ENCODE data around the gene WFDC6.

Gene WFDC6

DNA sequence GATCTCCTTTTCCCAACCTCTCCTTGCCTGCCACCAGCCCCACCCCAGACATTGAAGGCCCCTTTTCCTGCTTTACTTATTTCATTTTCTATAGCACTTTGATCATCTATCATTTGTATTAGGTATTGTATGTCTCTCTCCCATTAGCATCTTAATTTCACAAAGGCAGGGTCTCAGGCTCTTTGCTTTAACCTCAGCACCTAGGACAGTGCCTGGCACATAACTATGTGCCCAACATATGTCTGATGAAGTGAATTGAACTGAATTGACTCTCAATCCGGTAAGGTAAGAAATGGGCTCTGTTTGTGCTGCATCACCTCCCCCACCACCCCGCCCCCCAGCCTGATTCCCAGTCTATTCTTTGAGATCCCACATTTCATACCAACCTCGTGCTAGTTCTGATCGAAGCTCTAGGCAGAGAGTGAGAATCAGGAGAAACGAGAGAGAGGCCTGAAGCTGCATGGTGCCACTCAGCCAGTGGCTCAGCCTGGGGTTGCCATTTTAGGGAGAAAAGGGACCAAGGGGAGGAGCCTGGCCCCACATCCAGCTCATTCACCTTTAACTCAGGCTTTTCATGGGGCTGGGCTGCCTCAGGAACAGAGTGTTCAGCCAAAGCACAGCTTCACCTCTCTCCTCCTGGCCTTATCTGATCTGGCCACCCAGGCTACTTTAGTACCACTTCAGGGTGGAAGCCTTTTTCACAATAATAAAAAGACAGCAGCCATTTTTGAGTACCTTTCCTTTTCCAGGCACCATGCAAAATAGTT lies 24.0 kb downstream of the WFDC6 start, which contains the start of gene SPINT3:
Gene SPINT3 (minus strand): TSS at position 476 of the 767 bp plus-strand sequence. CDS start 14 bp downstream, at position 462.
- no peak for DNase-seq

DNA sequence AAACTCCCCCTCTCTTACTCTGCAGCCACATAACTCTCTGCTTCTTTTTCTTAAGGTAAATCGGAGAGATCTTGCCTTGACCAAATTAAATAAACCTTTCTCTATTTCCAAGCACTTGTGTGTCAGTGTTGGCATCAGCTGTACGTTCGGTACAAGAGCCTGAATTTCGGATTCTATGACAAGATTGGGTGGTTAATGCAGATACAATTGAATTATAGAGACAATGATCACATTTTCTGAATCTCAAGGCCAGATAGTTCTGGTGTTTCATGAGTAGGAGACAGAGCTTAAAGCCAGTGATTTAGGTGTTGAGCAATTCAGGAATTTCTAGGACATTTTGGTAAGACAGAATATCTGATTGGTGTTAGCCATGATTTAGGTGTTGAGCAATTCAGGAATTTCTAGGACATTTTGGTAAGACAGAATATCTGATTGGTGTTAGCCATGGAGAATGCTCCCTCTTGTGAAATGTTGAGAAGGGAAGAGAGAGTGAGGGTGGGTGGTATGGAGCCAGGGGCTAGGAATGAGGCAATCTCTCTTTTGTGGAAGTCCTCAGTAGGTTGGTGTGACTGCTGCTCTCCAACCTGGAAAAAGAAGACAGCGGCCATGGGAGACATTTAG lies 28.9 kb downstream of the WFDC6 start:
- DNase-seq, result no peak

DNA sequence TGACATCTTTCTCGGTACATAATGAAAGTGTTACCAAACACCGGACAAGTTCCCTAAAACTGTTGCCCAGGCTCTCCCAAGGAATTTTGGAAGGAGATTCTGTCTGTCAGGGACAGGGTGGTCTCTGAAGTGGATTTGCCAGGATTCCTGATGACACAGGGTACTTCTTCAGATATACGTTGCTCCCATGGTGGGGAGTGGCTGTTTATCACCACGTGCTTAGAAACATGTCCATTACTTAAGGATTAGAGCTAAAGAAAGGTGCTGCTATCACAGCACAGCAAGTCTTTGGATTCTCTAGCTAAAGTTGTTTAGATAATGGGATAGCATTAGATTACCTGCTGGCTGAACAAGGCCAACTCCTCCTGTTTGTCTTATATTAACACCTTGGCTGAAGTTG lies 30.2 kb downstream of the WFDC6 start:
- DNase-seq, result no peak

DNA sequence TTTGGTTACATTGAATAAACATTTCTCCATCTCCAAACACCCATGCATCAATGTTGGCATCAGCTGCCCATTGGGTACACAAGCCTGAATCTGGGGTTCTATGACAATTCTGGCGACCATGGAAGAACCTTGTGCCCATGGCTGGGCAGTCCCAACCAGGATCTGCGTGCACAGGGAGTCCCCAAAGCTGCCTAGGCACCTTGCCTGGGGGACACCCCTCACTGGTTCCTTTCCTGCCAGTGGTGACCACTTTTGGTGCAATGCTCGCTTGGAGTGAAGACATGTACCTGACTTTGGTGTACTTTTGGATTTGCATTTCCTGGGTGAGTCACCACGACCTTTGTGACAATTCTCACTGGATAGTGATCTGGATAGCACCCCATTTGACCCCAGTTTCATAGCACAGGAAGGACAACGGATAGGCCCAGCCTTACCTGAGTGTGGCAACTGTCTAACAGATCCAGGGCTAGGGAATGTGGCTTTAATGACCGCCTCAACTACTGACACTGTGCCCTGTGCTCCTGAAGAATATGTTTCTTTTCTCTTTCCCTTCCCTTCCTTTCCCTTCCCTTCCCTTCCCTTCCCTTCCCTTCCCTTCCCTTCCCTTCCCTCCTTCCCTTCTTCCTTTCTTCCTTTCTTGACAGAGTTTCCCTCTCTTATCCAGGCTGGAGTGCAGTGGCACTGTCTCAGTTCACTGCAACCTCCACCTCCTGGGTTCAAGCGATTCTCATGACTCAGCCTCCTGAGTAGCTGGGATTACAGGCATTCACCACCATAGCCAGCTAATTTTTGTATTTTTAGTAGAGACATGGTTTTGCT lies 31.0 kb downstream of the WFDC6 start:
- DNase-seq, result no peak

DNA sequence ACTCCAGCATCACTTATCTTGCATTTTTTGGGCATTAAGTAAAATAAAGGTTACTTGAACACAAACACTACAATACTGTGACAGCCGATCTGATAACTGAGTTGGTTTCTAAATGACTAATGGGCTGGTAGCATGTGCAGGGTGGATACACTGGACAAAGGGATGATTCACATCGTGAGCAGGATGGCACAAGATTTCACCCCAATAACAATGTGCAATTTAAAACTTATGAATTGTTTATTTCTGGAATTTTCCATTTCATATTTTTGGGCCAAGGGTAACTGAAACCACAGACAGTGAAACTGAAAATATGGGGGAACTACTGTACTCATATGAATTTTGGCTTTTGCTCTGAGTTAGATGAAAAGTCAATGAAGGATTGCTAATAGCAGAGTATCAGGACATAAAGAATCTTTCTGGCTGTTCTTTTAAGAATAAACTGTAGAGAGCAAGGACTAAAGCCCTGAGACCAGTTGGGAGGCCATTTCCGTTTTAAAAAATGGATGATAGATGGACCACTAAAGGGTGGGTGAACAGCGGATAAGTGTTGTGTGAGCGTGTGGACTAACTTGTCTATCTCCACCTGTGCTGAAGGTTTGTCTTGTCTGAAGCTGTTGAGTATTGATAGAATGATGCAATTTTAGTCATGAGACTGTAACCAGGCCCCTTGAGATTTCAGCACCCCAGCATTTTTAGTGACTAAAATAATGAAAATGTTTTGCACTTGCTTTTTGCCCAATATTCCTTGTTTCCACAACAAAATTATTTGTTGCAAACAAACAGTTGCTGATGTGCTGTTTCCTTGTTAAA lies 32.1 kb downstream of the WFDC6 start:
- no peak for DNase-seq

DNA sequence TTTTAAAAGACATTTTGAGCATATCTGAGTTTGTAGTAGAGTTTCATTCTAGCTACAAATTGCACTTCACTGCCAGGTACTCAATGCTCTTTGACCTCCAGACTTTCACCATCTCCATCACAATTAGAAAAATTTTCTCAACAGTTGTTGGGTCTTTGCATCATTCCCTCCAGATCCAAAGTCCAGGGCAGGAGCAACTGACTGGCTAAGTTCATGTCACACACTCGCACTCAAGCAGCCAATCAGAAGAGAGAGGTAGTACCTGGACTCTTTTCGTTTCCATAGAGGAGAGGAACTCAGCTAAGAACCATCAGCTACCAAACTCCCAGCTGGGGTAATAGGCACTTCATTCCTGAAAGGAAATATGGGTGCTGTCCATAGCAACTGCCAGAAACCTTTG lies 32.9 kb downstream of the WFDC6 start:
- DNase-seq, result no peak

DNA sequence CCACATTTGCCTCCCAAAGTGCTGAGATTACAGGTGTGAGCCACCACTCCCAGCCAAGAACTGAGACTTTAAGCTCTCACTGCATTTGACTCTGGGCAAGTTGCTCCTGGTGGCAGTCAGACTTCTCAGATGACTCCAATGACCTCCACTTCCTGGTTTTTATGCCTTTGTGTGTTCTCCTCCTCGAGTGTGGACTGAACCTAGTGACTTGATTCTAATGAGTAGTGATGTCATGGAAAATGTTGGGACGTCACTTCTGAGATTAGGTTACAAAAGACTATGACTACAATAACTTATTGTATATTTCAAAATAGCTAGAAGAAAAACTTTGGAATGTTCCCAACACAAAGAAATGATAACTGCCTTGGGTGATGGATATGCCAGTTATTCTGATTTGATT lies 35.9 kb downstream of the WFDC6 start:
- DNase-seq, result no peak

DNA sequence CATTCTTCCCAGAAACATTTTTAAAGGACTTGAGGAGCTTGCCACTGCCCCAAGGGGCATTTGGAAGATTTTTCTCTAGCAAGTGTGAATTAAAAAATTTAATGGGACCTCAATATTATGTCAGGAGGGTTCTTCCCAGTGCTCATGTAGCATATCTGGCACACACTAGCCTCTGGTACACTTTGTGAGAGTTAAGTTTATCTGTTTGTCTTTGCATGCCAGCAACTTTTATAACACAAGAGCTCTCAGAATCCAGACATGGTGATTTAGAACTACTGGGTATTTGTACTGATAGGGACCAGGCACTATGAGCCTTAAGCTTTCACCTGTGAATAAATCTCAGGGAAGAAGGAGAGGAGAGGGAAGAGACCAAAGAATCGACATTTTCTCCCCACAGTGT lies 36.7 kb downstream of the WFDC6 start:
- no peak for DNase-seq

DNA sequence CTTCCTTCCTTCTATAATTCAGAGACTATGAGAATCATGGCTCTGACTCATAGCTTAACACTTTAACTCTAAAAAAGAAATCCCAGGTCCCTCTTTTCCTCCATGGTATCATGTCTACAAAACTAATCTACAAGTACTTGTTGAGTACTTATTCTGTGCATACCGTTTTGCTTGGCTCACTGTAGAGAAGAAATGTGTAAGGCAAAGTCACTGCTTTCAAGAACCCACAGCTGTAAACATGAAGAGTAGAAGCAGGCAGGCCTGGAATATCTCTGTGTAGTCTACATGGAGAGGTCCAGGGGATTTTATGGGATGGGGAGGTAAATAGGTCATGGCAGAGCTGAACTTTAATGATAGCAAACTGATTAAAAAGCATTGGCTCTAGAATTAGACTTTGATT lies 37.7 kb downstream of the WFDC6 start:
- no peak for DNase-seq

DNA sequence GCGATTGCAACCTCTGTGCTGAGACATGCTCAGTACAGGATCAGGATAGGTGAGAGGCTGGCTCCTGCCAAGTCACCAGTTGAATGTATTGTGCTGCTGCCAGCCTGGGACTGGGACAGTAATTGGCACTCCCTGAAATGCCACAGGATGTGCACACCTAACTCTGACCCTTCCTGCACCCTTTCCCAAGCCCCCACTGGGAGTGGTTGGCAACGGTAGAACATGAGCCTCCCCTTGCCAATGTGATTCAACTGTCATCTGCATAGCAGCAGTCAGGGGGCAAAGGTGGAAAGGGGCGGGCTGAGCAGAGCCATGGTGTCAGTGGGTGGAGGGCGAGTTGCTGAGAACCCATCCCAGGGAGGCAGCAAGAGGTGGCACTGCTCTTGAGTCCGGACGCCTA lies 39.3 kb downstream of the WFDC6 start:
- DNase-seq, result no peak

DNA sequence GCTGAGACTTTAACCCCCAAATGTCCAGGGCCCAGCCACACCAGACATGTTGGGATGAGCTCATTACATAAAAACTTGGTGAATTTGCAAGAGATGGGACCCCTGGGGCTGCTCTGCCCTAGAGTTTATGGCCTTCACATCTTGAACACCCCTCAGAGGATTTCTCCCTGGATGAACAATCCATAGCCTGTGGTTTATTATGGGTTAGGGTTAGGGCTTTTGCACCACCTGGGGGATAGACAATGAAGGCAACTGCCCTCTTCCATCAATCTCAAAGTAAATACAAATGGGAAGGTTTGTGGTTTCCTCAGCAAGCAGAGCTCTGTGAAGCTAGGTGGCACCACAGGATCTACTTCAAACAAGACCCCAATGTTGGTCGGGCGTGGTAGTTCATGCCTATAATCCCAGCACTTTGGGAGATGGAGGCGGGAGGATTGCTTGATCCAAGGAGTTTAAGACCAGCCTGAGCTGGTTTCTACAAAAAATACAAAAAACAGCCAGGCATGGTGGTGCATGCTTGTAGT lies 41.2 kb downstream of the WFDC6 start:
- no peak for DNase-seq

DNA sequence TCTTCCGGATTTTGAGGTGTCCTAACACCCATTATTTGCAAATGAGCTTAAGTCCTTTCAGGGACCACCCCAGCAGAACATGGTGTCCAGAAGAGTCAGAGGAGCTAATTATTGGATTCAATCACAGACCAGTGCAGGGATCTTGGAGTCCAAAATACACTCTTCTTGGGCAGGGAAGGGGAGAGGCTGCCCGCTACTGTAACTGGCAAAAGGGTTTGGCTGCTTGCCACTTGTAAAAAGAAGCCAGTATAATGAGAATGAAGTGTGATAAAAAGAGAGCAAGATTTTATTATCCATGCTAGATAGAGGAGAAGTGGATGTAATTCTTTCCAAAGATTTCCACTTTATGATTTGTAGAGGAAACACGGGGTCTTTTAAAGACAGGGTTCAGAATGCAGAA lies 43.1 kb downstream of the WFDC6 start:
- no peak for DNase-seq

DNA sequence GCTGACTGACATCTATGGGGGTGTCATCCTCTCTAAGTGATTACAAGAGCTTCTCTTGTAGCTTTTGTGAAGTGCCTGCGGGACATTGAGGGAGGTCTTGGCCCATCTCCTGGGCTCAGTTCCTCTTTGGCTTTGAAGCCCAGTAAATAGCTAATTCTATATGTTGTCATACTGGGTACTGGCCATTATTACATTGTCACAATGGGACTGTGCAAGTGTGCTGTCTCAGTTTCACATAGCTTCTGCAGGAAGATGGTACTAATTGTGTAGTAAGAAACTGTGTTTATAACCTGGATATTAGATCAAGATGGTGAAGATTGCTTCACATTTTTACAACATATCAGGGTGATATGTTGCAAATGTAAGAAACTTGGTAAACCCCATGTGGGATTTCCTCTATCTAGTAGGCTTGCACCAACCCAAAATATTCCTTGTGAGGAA lies 43.8 kb downstream of the WFDC6 start:
- no peak for DNase-seq

DNA sequence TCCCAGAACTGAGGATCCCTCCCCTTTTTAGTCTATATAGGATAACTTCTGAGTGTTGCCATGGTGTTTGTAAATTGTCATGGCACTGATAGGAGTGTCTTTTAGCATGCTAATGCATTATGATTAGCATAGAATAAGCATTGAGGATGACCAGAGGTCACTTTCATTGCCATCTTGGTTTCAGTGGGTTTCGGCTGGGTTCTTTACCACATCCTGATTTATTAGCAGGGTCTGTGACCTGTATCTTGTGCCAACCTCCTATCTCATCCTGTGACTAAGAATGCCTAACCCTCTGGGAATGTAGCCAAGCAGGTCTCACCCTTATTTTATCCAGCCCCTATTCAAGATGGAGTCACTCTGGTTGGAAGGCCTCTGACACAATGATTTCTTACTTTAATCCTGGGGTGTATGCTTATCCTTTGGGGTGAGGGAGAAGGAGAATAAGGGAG lies 50.2 kb downstream of the WFDC6 start:
- DNase-seq, result no peak

DNA sequence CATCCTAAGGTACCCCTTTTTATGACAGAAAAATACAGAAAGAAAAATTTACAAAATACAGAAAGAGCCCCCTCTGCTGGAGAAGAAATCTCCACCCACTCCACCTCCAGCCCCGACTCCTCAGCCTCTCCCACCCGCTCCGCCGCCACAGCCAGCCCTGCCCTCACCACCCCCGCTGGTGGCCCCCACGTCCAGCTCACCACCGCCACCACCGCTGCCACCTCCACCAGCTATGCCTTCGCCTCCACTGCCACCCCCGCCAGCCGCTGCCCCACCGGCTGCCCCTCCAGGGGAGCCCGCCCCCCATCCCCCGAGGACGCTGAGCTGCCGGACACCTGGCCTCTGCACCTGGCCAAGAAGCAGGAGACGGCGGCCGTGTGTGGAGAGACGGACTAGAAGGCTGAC lies 52.0 kb downstream of the WFDC6 start:
- DNase-seq, result no peak

DNA sequence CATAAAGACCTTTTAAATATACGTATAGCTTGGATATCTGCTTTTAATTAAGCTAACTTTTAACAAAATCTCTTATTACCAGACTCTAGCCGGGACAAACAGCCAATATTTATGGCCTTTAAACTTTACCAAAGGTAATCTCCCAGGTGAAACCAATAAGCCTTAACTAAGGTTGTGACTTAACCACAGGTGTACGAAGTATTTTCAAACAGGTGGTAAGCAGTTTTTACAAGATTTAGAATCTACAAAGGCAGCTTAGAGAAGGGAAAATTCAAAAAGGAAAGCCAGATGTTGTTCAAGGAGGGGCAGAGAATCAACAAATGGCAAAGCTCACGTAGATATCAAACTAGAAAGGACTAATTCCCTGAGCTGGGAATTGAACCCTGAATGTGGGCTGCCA lies 53.9 kb downstream of the WFDC6 start:
- no peak for DNase-seq

DNA sequence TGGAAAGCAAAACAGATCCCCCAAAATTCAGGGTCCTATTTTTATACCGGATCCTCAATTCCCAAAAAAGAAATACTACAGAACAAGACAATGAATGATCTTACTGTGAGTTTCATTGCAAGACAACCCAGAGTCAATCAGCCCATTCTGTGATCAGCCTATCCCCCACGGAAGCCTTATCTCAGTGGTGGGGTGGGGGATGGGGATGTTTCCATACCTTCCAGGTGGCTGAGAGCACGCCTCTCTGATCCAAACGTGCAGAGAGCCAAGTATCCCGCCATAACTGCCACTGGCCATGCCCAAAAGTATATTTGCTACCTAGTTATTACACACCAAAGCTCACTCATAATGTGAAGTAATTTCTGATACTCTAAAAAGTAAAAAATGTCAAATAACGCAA lies 54.6 kb downstream of the WFDC6 start:
- DNase-seq, result no peak
